Kidney tubule cell (primary cell): ENCODE data around the gene KIF5B.
"Not testable (repeated sequence)": the region's sequence is repeated elsewhere in the genome, so short reads cannot be mapped to it uniquely, and the experiment has no call there.

Experiments used
- DNase-seq: peaks from one replicate; pipeline ENCODE4 v3.0.0-alpha.2; 2018; ENCODE audit warnings: low spot score

Gene KIF5B

GRCh38 chr10:32056136-32057035 lies at the start of gene KIF5B:
KIF5B (minus strand) TSS chr10:32056425; CDS start chr10:32055973, 452 bp downstream.
- DNase-seq, result peak; percentile 89

DNA sequence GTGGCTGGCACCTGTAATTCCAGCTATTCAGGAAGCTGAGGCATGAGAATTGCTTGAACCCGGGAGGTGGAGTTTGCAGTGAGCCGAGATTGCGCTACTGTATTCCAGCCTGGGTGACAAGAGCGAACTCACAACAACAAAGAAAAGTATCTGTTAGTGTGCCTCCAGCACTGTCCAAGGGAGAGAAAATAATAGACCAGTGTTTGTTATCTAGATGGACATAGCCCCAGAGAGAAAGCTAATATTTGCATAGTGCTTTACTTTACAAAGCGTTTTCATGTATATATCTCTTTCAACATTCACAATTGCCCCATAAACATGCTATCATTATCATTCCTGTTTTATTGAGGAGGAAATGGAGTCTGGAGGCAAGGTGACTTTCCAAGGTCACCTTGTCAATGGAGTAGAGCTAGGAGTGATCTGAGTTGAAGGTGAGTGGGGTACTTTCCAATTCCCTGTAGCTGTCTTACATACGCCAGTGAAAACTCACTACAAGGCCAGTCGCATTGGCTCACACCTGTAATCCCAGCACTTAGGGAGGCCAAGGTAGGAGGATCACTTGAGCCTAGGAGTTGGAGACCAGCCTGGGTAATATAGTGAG lies 49.7 kb upstream of the KIF5B start:
- DNase-seq, result no peak

DNA sequence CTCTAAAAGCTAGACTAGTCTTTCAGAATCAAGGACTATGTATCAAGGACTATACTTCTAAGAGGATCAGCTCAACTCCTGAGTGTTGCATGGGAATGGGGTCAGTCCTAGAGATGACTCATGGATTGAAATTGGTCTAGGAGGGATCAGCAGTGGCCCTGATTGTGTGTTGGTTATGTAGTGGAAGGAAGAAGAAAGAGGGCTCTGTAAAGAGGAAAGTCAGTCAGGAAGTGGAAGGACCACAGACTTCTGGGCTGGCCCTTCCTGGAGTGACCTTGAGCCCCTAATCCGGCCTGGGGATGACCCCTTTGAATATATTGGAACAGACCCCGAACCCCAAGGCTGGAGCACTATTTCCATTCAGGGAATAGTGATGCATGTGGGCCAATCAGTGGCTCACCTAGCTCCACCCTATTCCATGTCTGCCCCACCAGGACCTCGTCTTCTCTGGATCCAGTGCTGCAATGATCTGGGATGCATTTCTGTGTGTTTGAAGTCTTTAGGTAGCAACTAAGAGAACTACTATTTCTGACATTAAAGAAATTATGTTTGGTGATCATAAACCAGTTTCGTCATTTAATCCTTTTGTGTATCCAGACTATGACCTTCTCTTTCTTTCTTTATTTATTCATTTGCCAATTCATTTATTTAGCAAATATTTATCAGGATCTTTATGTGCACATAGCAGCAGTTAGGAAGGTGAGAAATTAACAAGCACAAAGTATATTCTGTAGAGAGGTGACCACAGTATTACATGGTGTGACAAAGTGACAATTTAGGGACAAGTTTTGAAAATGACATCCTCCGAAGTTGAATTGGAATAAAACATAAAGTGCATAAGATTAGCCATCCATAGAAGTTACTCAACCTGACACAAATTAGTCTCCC lies 48.6 kb upstream of the KIF5B start:
- no peak for DNase-seq

DNA sequence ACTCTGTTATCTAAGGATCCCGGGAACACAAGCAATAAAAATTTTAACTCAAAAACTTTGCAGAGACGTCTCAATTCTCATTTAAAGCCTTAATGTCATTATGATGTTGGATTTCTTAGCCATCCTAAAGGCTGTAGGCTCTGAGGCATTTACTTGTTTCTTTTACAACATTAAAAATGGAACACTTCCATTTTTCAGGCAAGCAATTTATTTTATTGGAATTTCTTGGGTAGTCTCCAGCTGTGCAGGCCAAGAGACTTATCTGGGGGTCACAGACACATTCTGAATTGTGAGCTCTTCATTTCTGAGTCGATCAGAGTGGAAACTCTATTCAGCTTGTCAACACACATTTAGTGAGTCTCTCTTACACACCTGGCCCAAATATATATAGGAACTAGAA lies 48.0 kb upstream of the KIF5B start:
- DNase-seq, result no peak

DNA sequence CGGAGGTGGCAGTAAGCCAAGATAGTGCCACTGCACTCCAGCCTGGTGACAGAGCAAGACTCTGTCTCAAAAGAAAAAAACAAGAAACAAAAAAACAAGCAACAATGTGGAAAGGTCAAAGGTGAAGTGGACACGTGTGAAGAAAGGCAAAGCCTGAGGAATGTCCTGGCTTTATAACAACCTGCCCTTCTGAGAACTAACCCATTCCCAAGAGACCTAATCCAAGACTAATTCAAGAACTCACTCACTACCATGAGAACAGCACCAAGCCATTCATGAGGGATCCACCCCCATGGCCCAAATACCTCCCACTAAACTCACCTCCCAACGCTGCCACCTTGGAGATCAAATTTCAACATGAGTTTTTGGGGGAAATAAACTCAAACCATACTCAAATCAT lies 47.5 kb upstream of the KIF5B start:
- no peak for DNase-seq

DNA sequence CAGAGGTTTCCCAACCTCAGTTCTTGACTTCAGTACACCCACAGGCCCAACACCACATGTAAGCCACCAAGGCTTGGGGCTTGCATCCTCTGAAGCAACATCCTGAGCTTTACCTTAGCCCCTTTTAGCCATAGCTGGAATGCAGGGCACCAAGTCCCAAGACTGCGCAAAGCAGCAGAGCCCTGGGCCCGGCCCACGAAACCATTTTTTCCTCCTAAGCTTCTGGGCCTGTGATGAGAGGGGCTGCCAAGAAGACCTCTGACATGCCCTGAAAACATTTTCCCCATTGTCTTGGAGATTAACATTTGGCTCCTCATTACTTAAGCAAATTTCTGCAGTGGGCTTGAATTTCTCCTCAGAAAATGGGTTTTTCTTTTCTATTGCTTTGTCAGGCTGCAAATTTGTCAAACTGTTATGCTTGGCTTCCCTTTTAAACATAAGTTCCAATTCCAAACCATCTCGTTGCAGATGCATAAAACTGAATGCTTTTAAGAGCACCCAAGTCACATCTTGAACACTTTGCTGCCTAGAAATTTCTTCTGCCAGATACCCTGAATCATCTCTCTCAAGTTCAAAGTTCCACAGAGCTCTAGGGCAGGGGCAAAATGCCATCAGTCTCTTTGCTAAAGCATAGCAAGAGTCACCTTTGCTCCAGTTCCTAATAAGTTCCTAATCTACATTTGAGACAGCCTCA lies 42.5 kb upstream of the KIF5B start:
- DNase-seq, result not testable (repeated sequence)

GRCh38 chr10:32095116-32095733 lies 39.0 kb upstream of the KIF5B start:
- no peak for DNase-seq

GRCh38 chr10:32093650-32094049 lies 37.4 kb upstream of the KIF5B start:
- DNase-seq, result no peak

DNA sequence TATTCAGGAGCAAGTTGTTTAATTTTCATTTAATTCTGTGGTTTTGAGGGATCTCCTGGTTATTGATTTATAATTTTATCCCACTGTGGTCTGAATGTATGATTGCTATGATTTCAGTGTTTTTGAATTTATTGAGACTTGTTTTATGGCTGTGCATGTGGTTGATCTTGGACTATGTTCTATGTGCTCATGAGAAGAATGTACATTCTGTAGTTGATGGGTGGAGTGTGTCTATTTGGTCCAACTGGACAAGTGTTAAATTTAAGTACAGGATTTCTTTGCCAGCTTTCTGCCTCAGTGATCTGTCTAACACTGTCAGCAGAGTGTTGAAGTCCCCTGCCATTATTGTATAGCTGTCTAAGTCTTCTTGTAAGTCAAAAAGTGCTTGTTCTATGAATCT lies 34.8 kb upstream of the KIF5B start:
- DNase-seq, result no peak

- DNase-seq, result no peak
Observed at GRCh38 chr10:32084185-32084851, 28.1 kb upstream of the KIF5B start.

DNA sequence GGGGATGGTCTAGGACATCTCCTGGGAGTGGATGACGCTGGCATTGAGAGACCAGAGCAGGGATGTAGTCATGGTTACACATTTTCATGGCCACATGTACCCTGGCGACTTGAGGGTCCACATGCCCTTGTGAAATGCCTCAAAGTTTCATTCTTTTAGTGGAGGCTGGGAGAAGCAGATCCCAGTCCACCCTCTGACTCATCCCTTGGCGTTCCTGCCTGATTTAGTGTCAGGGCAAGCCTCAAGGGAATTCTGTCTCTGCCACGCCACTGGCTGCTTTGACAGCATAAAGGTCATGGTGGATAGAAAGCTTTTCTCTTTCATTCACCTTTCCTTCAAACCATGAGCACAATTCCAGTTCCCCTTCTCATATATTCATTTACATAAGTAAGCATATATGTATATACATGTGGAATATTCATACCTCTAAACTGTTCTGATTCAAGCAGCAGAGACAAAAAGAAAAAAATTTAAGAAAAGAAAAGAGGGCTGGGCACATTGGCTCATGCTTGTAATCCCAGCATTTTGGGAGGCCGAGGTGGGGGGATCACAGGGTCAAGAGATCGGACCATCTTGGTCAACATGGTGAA lies 21.8 kb upstream of the KIF5B start:
- peak; percentile 13 for DNase-seq

GRCh38 chr10:32073659-32074058 lies 17.4 kb upstream of the KIF5B start:
- no peak for DNase-seq

DNA sequence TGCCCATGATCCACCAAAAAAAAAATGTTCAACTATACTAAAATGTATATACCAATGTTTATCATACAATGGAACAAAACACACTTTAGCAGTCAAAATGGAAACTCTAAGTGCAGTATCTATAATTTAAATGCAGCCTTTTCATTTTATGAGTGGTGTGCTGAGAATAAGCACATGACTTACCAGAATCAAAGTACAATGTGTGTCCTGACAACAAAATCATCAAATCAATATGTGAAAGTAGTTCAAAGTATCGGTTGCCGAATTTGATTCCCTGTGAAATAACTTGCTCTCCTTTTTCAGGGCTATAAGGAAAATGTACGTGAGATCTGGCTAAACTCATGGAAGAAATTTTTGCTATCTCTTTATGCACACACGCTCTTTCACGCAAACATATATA lies 16.9 kb upstream of the KIF5B start:
- DNase-seq, result no peak

- no peak for DNase-seq
Observed at GRCh38 chr10:32072025-32072800, 16.0 kb upstream of the KIF5B start.

- no peak for DNase-seq
Observed at GRCh38 chr10:32070645-32071044, 14.4 kb upstream of the KIF5B start.

DNA sequence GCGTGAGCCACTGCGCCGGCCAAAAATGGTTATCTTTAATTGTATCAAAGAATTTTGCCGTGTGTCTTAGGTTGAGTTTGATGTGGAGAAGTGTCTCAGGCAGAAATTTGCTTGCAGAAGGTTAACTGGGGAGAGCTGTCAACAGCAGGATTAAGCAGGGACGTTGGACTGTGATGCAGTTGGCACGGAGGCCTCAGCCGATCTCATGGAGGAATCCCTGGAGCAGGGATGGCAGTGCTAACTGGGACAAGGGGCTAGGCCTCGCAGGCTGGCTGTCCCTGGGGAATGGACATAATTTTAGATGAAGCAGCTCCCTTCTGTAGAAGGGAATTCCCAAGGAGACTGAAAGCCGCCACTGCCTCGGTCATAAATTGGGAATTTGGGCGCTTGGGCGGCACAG lies 12.3 kb upstream of the KIF5B start:
- DNase-seq, result no peak

GRCh38 chr10:32067931-32068330 lies 11.7 kb upstream of the KIF5B start:
- DNase-seq, result not testable (repeated sequence)

GRCh38 chr10:32065856-32066255 lies 9.6 kb upstream of the KIF5B start:
- peak; percentile 35 for DNase-seq

GRCh38 chr10:32061440-32061839 lies 5.2 kb upstream of the KIF5B start:
- DNase-seq, result no peak

GRCh38 chr10:32060347-32060746 lies 4.1 kb upstream of the KIF5B start:
- no peak for DNase-seq
